HepG2 (cell line): Measurements from ENCODE around the gene CDK5RAP1. TPM values are rescaled to one million over a fixed set of nuclear protein-coding genes. Genes with fewer than 3 reads are reported as not detected.

ENCODE experiments used
- ELK4 ChIP-seq: sonication (generic); formaldehyde crosslinking; IDR thresholded peaks from 2 replicates; pipeline ENCODE4 v1.9.0; 2021; ENCODE audit warnings: missing genetic modification reagents, borderline replicate concordance
- HMG20A ChIP-seq: IDR thresholded peaks from 2 replicates; pipeline ENCODE4 v1.6.1; 2016; ENCODE audit warnings: borderline replicate concordance
- KAT7 ChIP-seq: IDR thresholded peaks from 2 replicates; pipeline ENCODE4 v1.6.1; 2018; ENCODE audit warnings: borderline replicate concordance, missing compliant biosample characterization
- SIX4 ChIP-seq: sonication (generic); formaldehyde crosslinking; IDR thresholded peaks from 2 replicates; pipeline ENCODE4 v1.4.0; 2020; ENCODE audit warnings: missing genetic modification reagents
- SKI ChIP-seq: fragments of 450-650 bp; IDR thresholded peaks from one replicate; pipeline ENCODE4 v1.6.1; 2018; ENCODE audit warnings: mild to moderate bottlenecking; ENCODE audit not compliant: partially characterized antibody
- STAT6 ChIP-seq: sonication (generic); formaldehyde crosslinking; IDR thresholded peaks from 2 replicates; pipeline ENCODE4 v1.4.0; 2020; ENCODE audit warnings: missing genetic modification reagents, mild to moderate bottlenecking, borderline replicate concordance
- TCF12 ChIP-seq, 2 experiments: fragments of 450-650 bp in 1 of 2; sonication (generic) in 1 of 2; formaldehyde crosslinking in 1 of 2; IDR thresholded peaks; 2 replicates each; pipeline versions ENCODE4 v1.6.1 to v1.8.0; 2017 to 2022; ENCODE audit warnings: antibody characterized with exemption in 1 of 2, mild to moderate bottlenecking in 1 of 2, missing genetic modification reagents in 1 of 2, moderate library complexity in 1 of 2
- TFE3 ChIP-seq: IDR thresholded peaks from 2 replicates; pipeline ENCODE4 v1.6.1; 2016
- USF2 ChIP-seq, 2 experiments: sonication (generic) in 1 of 2; formaldehyde crosslinking in 1 of 2; IDR thresholded peaks; 2 replicates each; pipeline versions ENCODE4 v1.5.1 to v1.6.1; 2011 to 2020; ENCODE audit warnings: borderline replicate concordance in 1 of 2, low read depth in 1 of 2, low read length in 1 of 2, mild to moderate bottlenecking in 1 of 2, missing genetic modification reagents in 1 of 2, moderate library complexity in 1 of 2
- ZFP90 ChIP-seq: sonication (generic); formaldehyde crosslinking; IDR thresholded peaks from 2 replicates; pipeline ENCODE4 v1.8.0; 2022; ENCODE audit warnings: missing genetic modification reagents, mild to moderate bottlenecking, inconsistent platforms, borderline replicate concordance
- ZFY ChIP-seq: sonication (generic); formaldehyde crosslinking; IDR thresholded peaks from 2 replicates; pipeline ENCODE4 v1.4.0; 2020; ENCODE audit warnings: missing genetic modification reagents
- ZNF24 ChIP-seq: fragments of 450-650 bp; IDR thresholded peaks from 2 replicates; pipeline ENCODE4 v1.6.1; 2017; ENCODE audit warnings: antibody characterized with exemption, mild to moderate bottlenecking
- ZNF281 ChIP-seq: sonication (generic); formaldehyde crosslinking; IDR thresholded peaks from 2 replicates; pipeline ENCODE4 v1.4.0; 2020; ENCODE audit warnings: missing genetic modification reagents, borderline replicate concordance
- ZNF513 ChIP-seq: sonication (generic); formaldehyde crosslinking; conservative IDR thresholded peaks from 2 replicates; pipeline ENCODE4 v1.5.0; 2020; ENCODE audit warnings: missing genetic modification reagents
- ZNF839 ChIP-seq: sonication (generic); formaldehyde crosslinking; IDR thresholded peaks from 2 replicates; pipeline ENCODE4 v1.4.0; 2020; ENCODE audit warnings: missing genetic modification reagents, mild to moderate bottlenecking, borderline replicate concordance
- polyA plus RNA-seq, 8 experiments: library from polyadenylated mRNA; depleted of rRNA in 3 of 8; stranded (reverse) in 7 of 8; unstranded in 1 of 8; fragments of >200 nt; fragmentation: Illumina TruSeq in 4 of 8; extraction: Trizol in 4 of 8; gene quantifications; 2 replicates each; pipeline versions ENCODE4 v1.2.1 to v1.2.3, GENCODE V29; 2011 to 2016; ENCODE audit warnings: low read depth in 4 of 8, missing spikeins in 1 of 8, mixed read lengths in 1 of 8; ENCODE audit not compliant: insufficient read depth in 1 of 8
- total RNA-seq, 5 experiments: library from RNA; depleted of rRNA; stranded (reverse); fragments of >200 nt; fragmentation: Illumina TruSeq; extraction: Trizol; gene quantifications; 2 replicates each; pipeline ENCODE4 v1.2.3, GENCODE V29; 2016; ENCODE audit warnings: low read depth in 1 of 5

Gene CDK5RAP1
- total and polyA plus RNA-seq, 2 of the 13 experiments (the other 11 are each of a cell fraction or from before 2014, with no cell fraction given) = 53.6 to 98.2 TPM

- TF ChIP-seq USF2 (IDR thresholded peaks at IDR 0.05; ENCODE audit: low read depth, low read length) = no peak
- no peak for TF ChIP-seq USF2 (CRISPR knock-in tag; IDR thresholded peaks at IDR 0.05; ENCODE audit: borderline replicate concordance)
- no peak for TF ChIP-seq ELK4 (CRISPR knock-in tag)
- no peak for TF ChIP-seq SKI
- TF ChIP-seq ZNF513 (CRISPR knock-in tag) = no peak
- no peak for TF ChIP-seq ZNF24
- TF ChIP-seq ZFY (CRISPR knock-in tag) = no peak
- no peak for TF ChIP-seq HMG20A (CRISPR knock-in tag)
- TF ChIP-seq ZFP90 (CRISPR knock-in tag) = 0 out of 2 replicates have a peak, but pooled peaks have one; percentile 9
- TF ChIP-seq KAT7 (CRISPR knock-in tag) = no peak
- TF ChIP-seq TCF12 (IDR thresholded peaks at IDR 0.05) = no peak
- no peak for TF ChIP-seq TCF12 (CRISPR knock-in tag; IDR thresholded peaks at IDR 0.05)
- TF ChIP-seq SIX4 (CRISPR knock-in tag) = no peak
- no peak for TF ChIP-seq STAT6 (CRISPR knock-in tag)
- TF ChIP-seq ZNF281 = no peak
- TF ChIP-seq ZNF839 (CRISPR knock-in tag) = no peak
- TF ChIP-seq TFE3 = no peak
These were observed 43.7 kb upstream of the CDK5RAP1 start (continued) for GRCh38 chr20:33444797-33445560.
